H9 (cell line): ENCODE measurements around the gene ARHGDIA. TPM values are rescaled to one million over a fixed set of nuclear protein-coding genes. Genes with fewer than 3 reads are reported as not detected.

ENCODE experiments used
- DNase-seq: peaks from one replicate; pipeline ENCODE4 v3.0.0-alpha.2; 2017
- H2AFZ ChIP-seq: one replicate; pipeline ENCODE4 v1.6.1; 2013; ENCODE audit warnings: mild to moderate bottlenecking, low read length, control low read depth, moderate library complexity
- H2AK5ac ChIP-seq: 2 replicates; pipeline ENCODE4 v1.6.1; 2013; ENCODE audit warnings: low read length, control low read depth, mixed read lengths; ENCODE audit not compliant: insufficient read length
- H2BK120ac ChIP-seq: one replicate; pipeline ENCODE4 v1.6.1; 2013; ENCODE audit warnings: low read depth, mild to moderate bottlenecking, low read length, control low read depth, inconsistent platforms; ENCODE audit not compliant: poor library complexity, severe bottlenecking
- H2BK12ac ChIP-seq: 2 replicates; pipeline ENCODE4 v1.6.1; 2013; ENCODE audit warnings: low read length, control low read depth, mixed read lengths, low read depth; ENCODE audit not compliant: insufficient read length
- H2BK15ac ChIP-seq: 2 replicates; pipeline ENCODE4 v1.6.1; 2013; ENCODE audit warnings: low read depth, low read length, control low read depth
- H2BK20ac ChIP-seq: one replicate; pipeline ENCODE4 v1.6.1; 2013; ENCODE audit warnings: low read depth, mild to moderate bottlenecking, low read length, control low read depth, inconsistent platforms; ENCODE audit not compliant: poor library complexity, severe bottlenecking
- H2BK5ac ChIP-seq: 2 replicates; pipeline ENCODE4 v1.6.1; 2013; ENCODE audit warnings: low read length, control low read depth, mixed read lengths; ENCODE audit not compliant: insufficient read length
- H3K14ac ChIP-seq: 2 replicates; pipeline ENCODE4 v1.6.1; 2013; ENCODE audit warnings: low read length, control low read depth; ENCODE audit not compliant: insufficient read depth
- H3K18ac ChIP-seq: 2 replicates; pipeline ENCODE4 v1.6.1; 2013; ENCODE audit warnings: low read depth, mild to moderate bottlenecking, mixed read lengths, low read length, control low read depth; ENCODE audit not compliant: insufficient read length
- H3K23ac ChIP-seq: 2 replicates; pipeline ENCODE4 v1.6.1; 2013; ENCODE audit warnings: low read length, control low read depth, mixed read lengths, low read depth; ENCODE audit not compliant: insufficient read length
- H3K23me2 ChIP-seq: 2 replicates; pipeline ENCODE4 v1.6.1; 2013; ENCODE audit warnings: low read depth, mild to moderate bottlenecking, mixed read lengths, low read length, control low read depth; ENCODE audit not compliant: insufficient read length, poor library complexity, severe bottlenecking
- H3K27ac ChIP-seq: 2 replicates; pipeline ENCODE4 v1.5.1; 2013; ENCODE audit warnings: low read length, control low read depth, mixed read lengths, low read depth; ENCODE audit not compliant: insufficient read length
- H3K27me3 ChIP-seq: 2 replicates; pipeline ENCODE4 v1.6.1; 2013; ENCODE audit warnings: low read length, control low read depth, inconsistent platforms; ENCODE audit not compliant: insufficient read depth
- H3K4ac ChIP-seq: 2 replicates; pipeline ENCODE4 v1.6.1; 2013; ENCODE audit warnings: low read depth, mild to moderate bottlenecking, control low read depth, inconsistent platforms, low read length, moderate library complexity
- H3K4me1 ChIP-seq: 2 replicates; pipeline ENCODE4 v1.6.1; 2013; ENCODE audit warnings: low read length, control low read depth, inconsistent platforms; ENCODE audit not compliant: insufficient read depth
- H3K4me2 ChIP-seq: 2 replicates; pipeline ENCODE4 v1.6.1; 2013; ENCODE audit warnings: low read length, control low read depth, mixed read lengths; ENCODE audit not compliant: insufficient read length, insufficient read depth
- H3K56ac ChIP-seq: 2 replicates; pipeline ENCODE4 v1.6.1; 2013; ENCODE audit warnings: low read depth, mild to moderate bottlenecking, mixed read lengths, low read length, control low read depth; ENCODE audit not compliant: insufficient read length
- H3K79me1 ChIP-seq: 2 replicates; pipeline ENCODE4 v1.6.1; 2013; ENCODE audit warnings: low read depth, mild to moderate bottlenecking, moderate library complexity, low read length, control low read depth, inconsistent platforms; ENCODE audit not compliant: insufficient read depth, poor library complexity, severe bottlenecking
- H3K79me2 ChIP-seq: 2 replicates; pipeline ENCODE4 v1.6.1; 2013; ENCODE audit warnings: low read length, control low read depth, inconsistent platforms; ENCODE audit not compliant: insufficient read depth
- H3K9ac ChIP-seq: 2 replicates; pipeline ENCODE4 v1.6.1; 2013; ENCODE audit warnings: low read length, control low read depth, mixed read lengths; ENCODE audit not compliant: insufficient read length; ENCODE audit errors: extremely low read depth
- H3K9me3 ChIP-seq: one replicate; pipeline ENCODE4 v1.6.1; 2013; ENCODE audit warnings: low read depth, low read length, inconsistent platforms; ENCODE audit not compliant: control insufficient read depth
- H3T11ph ChIP-seq: one replicate; pipeline ENCODE4 v1.6.1; 2013; ENCODE audit warnings: mild to moderate bottlenecking, low read length, control low read depth, inconsistent platforms
- H4K20me1 ChIP-seq: one replicate; pipeline ENCODE4 v1.6.1; 2013; ENCODE audit not compliant: control insufficient read depth, insufficient read length, insufficient read depth
- H4K5ac ChIP-seq: 2 replicates; pipeline ENCODE4 v1.6.1; 2013; ENCODE audit warnings: low read depth, mild to moderate bottlenecking, mixed read lengths, low read length, control low read depth; ENCODE audit not compliant: insufficient read length
- H4K8ac ChIP-seq: replicated peaks from 2 replicates; pipeline ENCODE4 v1.6.1; 2013; ENCODE audit warnings: low read length, control low read depth, mixed read lengths, low read depth; ENCODE audit not compliant: insufficient read length
- H4K91ac ChIP-seq: 2 replicates; pipeline ENCODE4 v1.6.1; 2013; ENCODE audit warnings: low read depth, mild to moderate bottlenecking, moderate library complexity, mixed read lengths, low read length, control low read depth; ENCODE audit not compliant: insufficient read length
- H3K27ac Mint-ChIP-seq, 3 experiments: 2 replicates in 2 of 3; 3 replicates in 1 of 3; pipeline ENCODE4 v1.8.0; 2020 to 2021; ENCODE audit warnings: mixed read lengths in 3 of 3, mild to moderate bottlenecking in 1 of 3, moderate library complexity in 1 of 3
- H3K27me3 Mint-ChIP-seq: 2 replicates; pipeline ENCODE4 v1.8.0; 2021; ENCODE audit warnings: low read depth, mild to moderate bottlenecking, moderate library complexity, mixed read lengths
- H3K36me3 Mint-ChIP-seq, 3 experiments: 2 replicates in 2 of 3; 3 replicates in 1 of 3; pipeline ENCODE4 v1.8.0; 2020 to 2021; ENCODE audit warnings: low read depth in 3 of 3, mixed read lengths in 3 of 3; ENCODE audit not compliant: insufficient read depth in 1 of 3
- H3K4me1 Mint-ChIP-seq, 2 experiments: 2 replicates each; pipeline ENCODE4 v1.8.0; 2020; ENCODE audit warnings: mixed read lengths in 2 of 2
- H3K4me3 Mint-ChIP-seq, 2 experiments: 2 replicates in 1 of 2; 3 replicates in 1 of 2; pipeline ENCODE4 v1.8.0; 2020 to 2021; ENCODE audit warnings: mild to moderate bottlenecking in 2 of 2, mixed read lengths in 2 of 2, moderate library complexity in 1 of 2
- H3K9me3 Mint-ChIP-seq, 2 experiments: 2 replicates in 1 of 2; 3 replicates in 1 of 2; pipeline ENCODE4 v1.8.0; 2020; ENCODE audit warnings: mild to moderate bottlenecking in 2 of 2, mixed read lengths in 2 of 2, moderate library complexity in 1 of 2
- CTCF ChIP-seq: fragments of 200-600 bp; sonication (generic); conservative IDR thresholded peaks from 3 replicates; pipeline ENCODE4 v1.8.0; 2021; ENCODE audit warnings: antibody characterized with exemption, mild to moderate bottlenecking
- WGBS: extraction: QIAGEN DNeasy Blood & Tissue Kit; methylation state at CpG from one replicate; pipeline ENCODE4 v1.1.7; 2013; ENCODE audit warnings: missing lambda C conversion rate, low lambda C conversion rate, mixed read lengths; ENCODE audit not compliant: insufficient read length; ENCODE audit errors: extremely low coverage; 5-methylcytosine and 5-hydroxymethylcytosine counted together
- total RNA-seq: library from RNA; stranded (reverse); gene quantifications from 2 replicates; pipeline ENCODE4 v1.2.1, GENCODE V29; 2021

Gene ARHGDIA
- total RNA-seq, 1 experiment from 2014 or later = 247 TPM

DNA sequence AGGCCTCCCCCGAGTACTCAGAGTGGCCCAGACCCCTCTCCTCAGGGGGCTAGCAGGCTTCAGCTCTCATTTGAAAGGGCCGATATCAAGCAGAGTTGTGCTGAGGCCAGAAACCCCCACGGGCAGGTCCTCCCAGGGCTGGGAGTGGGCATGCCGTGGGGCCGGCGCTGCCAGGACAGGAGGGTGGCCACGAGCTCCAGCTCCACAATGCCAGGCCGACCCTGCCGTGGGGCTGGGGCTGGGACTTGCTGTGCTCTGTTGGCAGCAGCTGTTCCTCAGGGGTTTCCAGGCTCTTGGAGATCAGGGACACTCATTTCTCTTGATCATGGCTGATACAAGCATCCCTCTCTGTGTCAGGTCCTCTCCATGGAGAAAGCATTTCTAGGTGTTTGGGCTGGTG lies 27.7 kb upstream of the ARHGDIA start:
- Histone ChIP-seq H2BK15ac (no peak overlapping the region), H2BK5ac (no peak overlapping the region), H3K27ac (no peak overlapping the region), H3K27me3 (no peaks in the 10 kb centered on the region; the same call in 1 of the 2 replicates), H3K79me2 (no peaks in the 10 kb centered on the region), H3K4ac (no peak overlapping the region), H2BK120ac (no peak overlapping the region), H3K56ac (no peak overlapping the region), H2AK5ac (no peak overlapping the region), H3K79me1 (no peaks in the 10 kb centered on the region), H3K23ac (no peak overlapping the region), H2BK20ac (no peak overlapping the region), H3K4me2 (no peak overlapping the region), H3T11ph (no peak overlapping the region), H4K20me1 (no peaks in the 10 kb centered on the region), H4K91ac (no peak overlapping the region), H3K14ac (no peak overlapping the region; the same call in 1 of the 2 replicates), H3K9ac (no peak overlapping the region), H2AFZ (no peak overlapping the region), H3K23me2 (peaks cover 11% of the 10 kb centered on the region), H4K5ac (no peak overlapping the region), H2BK12ac (no peak overlapping the region), H3K18ac (no peak overlapping the region), H3K4me1 (no peaks in the 10 kb centered on the region), H3K9me3 (no peaks in the 10 kb centered on the region), H4K8ac (no peak overlapping the region)
- DNase-seq = peak; percentile 29
- Mint-ChIP-seq H3K4me3 (no peak overlapping the region), H3K27ac (no peak overlapping the region), H3K4me1 (peaks cover 0 to 3% of the 10 kb centered on the region in 2 experiments; a peak in 2 of 4 replicates), H3K36me3 (peaks cover 16 to 48% (median 39%) of the 10 kb centered on the region in 3 experiments; a peak in 6 of 7 replicates), H3K9me3 (no peaks in the 10 kb centered on the region), H3K27me3 (peaks cover 11% of the 10 kb centered on the region)
- WGBS = no CpG with 5 or more reads among the region's 9 CpGs
- TF ChIP-seq CTCF = no peak
